HepG2 (cell line): ENCODE data around the gene BAZ2A. TPM values are rescaled to one million over a fixed set of nuclear protein-coding genes. Genes with fewer than 3 reads are reported as not detected.
A peak's percentile ranks its signal among the peaks of the same experiment; 100 is the strongest.

ENCODE experiments used
- ATAC-seq: fragments of 200-7000 bp; cut with Tn5 transposase; 3 replicates; pipeline ENCODE4 v1.9.1; 2020; ENCODE audit warnings: mild to moderate bottlenecking, moderate library complexity
- BruUV-seq: library from RNA; stranded (reverse); fragments of 400-500 nt; replicated peaks from 2 replicates; lab custom pipeline; 2021; lab: Mats Ljungman, UMichigan
- CTCF ChIA-PET: fragments of 300-600 bp; formaldehyde crosslinking; extraction: SDS; loops from one replicate; lab custom pipeline; 2021; ENCODE audit warnings: low total read pairs, inconsistent platforms, low intra/inter-chr PET ratio; lab: Yijun Ruan, JAX
- POLR2A ChIA-PET: fragments of 350-600 bp; sonication (Branson Sonifier 250); formaldehyde crosslinking; loops from one replicate; lab custom pipeline; 2020; ENCODE audit warnings: antibody characterized with exemption, inconsistent platforms; lab: Yijun Ruan, JAX
- DNase-seq: peaks from one replicate; pipeline ENCODE4 v3.0.0-alpha.2; 2015; ENCODE audit warnings: low spot score
- FAIRE-seq: peaks from 3 replicates; lab custom pipeline; 2011; peaks lifted over from hg19 to GRCh38; lab: Jason Lieb, UNC
- H2AFZ ChIP-seq: one replicate; pipeline ENCODE4 v1.6.1; 2011; ENCODE audit warnings: low read length, inconsistent platforms
- H3K27ac ChIP-seq: fragments of 300-600 bp; 3 replicates; pipeline ENCODE4 v1.8.0; 2011; ENCODE audit warnings: mixed run types, mild to moderate bottlenecking, mixed read lengths, low read length, inconsistent platforms; ENCODE audit not compliant: insufficient read depth; ENCODE audit errors: extremely low read length
- H3K27me3 ChIP-seq, 2 experiments: fragments of 200-600 bp in 1 of 2; 2 replicates in 1 of 2; 3 replicates in 1 of 2; pipeline versions ENCODE4 v1.6.0 to v1.8.0; 2011; ENCODE audit warnings: low read length in 2 of 2, mild to moderate bottlenecking in 2 of 2, moderate library complexity in 2 of 2, inconsistent platforms in 1 of 2; ENCODE audit not compliant: insufficient read depth in 2 of 2, control insufficient read depth in 1 of 2
- H3K36me3 ChIP-seq, 2 experiments: fragments of 200-600 bp in 1 of 2; replicated peaks in 1 of 2; 2 replicates in 1 of 2; 3 replicates in 1 of 2; pipeline versions ENCODE4 v1.5.1 to v1.8.0; 2011; ENCODE audit warnings: low read length in 2 of 2, inconsistent platforms in 1 of 2; ENCODE audit not compliant: insufficient read depth in 2 of 2, control insufficient read depth in 1 of 2
- H3K4me1 ChIP-seq: 2 replicates; pipeline ENCODE4 v1.5.1; 2012; ENCODE audit warnings: low read length, inconsistent platforms; ENCODE audit not compliant: insufficient read depth
- H3K4me2 ChIP-seq: 2 replicates; pipeline ENCODE4 v1.6.0; 2011; ENCODE audit warnings: low read depth, low read length, inconsistent platforms
- H3K4me3 ChIP-seq, 3 experiments: fragments of 200-600 bp in 1 of 3; sonication (generic), shearing (Covaris generic) in 1 of 3; replicated peaks in 1 of 3; 2 replicates each; pipeline ENCODE4 v1.5.1; 2011 to 2016; ENCODE audit warnings: low read length in 3 of 3, inconsistent platforms in 2 of 3, low read depth in 2 of 3, mild to moderate bottlenecking in 2 of 3, control low read depth in 1 of 3, mixed read lengths in 1 of 3; ENCODE audit not compliant: insufficient read depth in 1 of 3
- H3K79me2 ChIP-seq: one replicate; pipeline ENCODE4 v1.6.1; 2011; ENCODE audit warnings: low read length, inconsistent platforms; ENCODE audit not compliant: insufficient read depth
- H3K9ac ChIP-seq: 2 replicates; pipeline ENCODE4 v1.6.0; 2011; ENCODE audit warnings: mild to moderate bottlenecking, low read depth, low read length, inconsistent platforms; ENCODE audit not compliant: insufficient read depth
- H3K9me3 ChIP-seq: 2 replicates; pipeline ENCODE4 v1.5.1; 2012; ENCODE audit warnings: mild to moderate bottlenecking, low read length
- H4K20me1 ChIP-seq: 2 replicates; pipeline ENCODE4 v1.6.0; 2011; ENCODE audit warnings: inconsistent platforms, mild to moderate bottlenecking, low read length, moderate library complexity; ENCODE audit not compliant: insufficient read depth
- CTCF ChIP-seq: sonication (generic); formaldehyde crosslinking; IDR thresholded peaks from 2 replicates; pipeline ENCODE4 v1.5.0; 2020; ENCODE audit warnings: mild to moderate bottlenecking, missing genetic modification reagents, moderate library complexity
- FOXO1 ChIP-seq: sonication (generic); formaldehyde crosslinking; IDR thresholded peaks from 2 replicates; pipeline ENCODE4 v1.4.0; 2020; ENCODE audit warnings: missing genetic modification reagents
- MAFK ChIP-seq, 2 experiments: IDR thresholded peaks in 1 of 2; conservative IDR thresholded peaks in 1 of 2; 2 replicates each; pipeline ENCODE4 v1.6.1; 2011; ENCODE audit warnings: improper control_type of control experiment in 2 of 2, low read length in 2 of 2
- MBNL3 ChIP-seq: fragments of 250-450 bp; sonication (Bioruptor Pico); conservative IDR thresholded peaks from 2 replicates; pipeline ENCODE4 v1.8.0; 2022; ENCODE audit warnings: mild to moderate bottlenecking, inconsistent platforms
- NFIC ChIP-seq: IDR thresholded peaks from 2 replicates; pipeline ENCODE4 v1.6.1; 2012; ENCODE audit warnings: mild to moderate bottlenecking, low read length, inconsistent platforms
- NKX3-1 ChIP-seq: sonication (generic); formaldehyde crosslinking; IDR thresholded peaks from 2 replicates; pipeline ENCODE4 v1.5.0; 2020; ENCODE audit warnings: missing genetic modification reagents
- NR2C2 ChIP-seq: sonication (generic); formaldehyde crosslinking; IDR thresholded peaks from 2 replicates; pipeline ENCODE4 v1.4.0; 2020; ENCODE audit warnings: missing genetic modification reagents, mild to moderate bottlenecking, moderate library complexity, borderline replicate concordance
- NR2F6 ChIP-seq, 2 experiments: IDR thresholded peaks; 2 replicates each; pipeline ENCODE4 v1.6.1; 2016; ENCODE audit warnings: antibody characterized with exemption in 1 of 2, mild to moderate bottlenecking in 1 of 2
- SKI ChIP-seq: fragments of 450-650 bp; IDR thresholded peaks from one replicate; pipeline ENCODE4 v1.6.1; 2018; ENCODE audit warnings: mild to moderate bottlenecking; ENCODE audit not compliant: partially characterized antibody
- ZNF557 ChIP-seq: sonication (generic); formaldehyde crosslinking; IDR thresholded peaks from 2 replicates; pipeline ENCODE4 v1.4.0; 2020; ENCODE audit warnings: missing genetic modification reagents
- ZNF614 ChIP-seq: IDR thresholded peaks from 2 replicates; pipeline ENCODE4 v1.6.1; 2018; ENCODE audit warnings: missing biosample characterization, missing genetic modification reagents, inconsistent platforms, borderline replicate concordance
- ZNF782 ChIP-seq: sonication (generic); formaldehyde crosslinking; IDR thresholded peaks from 2 replicates; pipeline ENCODE4 v1.4.0; 2020; ENCODE audit warnings: missing genetic modification reagents, mild to moderate bottlenecking, borderline replicate concordance
- WGBS: methylation state at CpG from one replicate; pipeline ENCODE4 v1.1.6; 2017; ENCODE audit warnings: low lambda C conversion rate; 5-methylcytosine and 5-hydroxymethylcytosine counted together
- in situ Hi-C: cut with HindIII; loops from 2 replicates; pipeline ENCODE4 v1.10.0; 2017; ENCODE audit warnings: low pct_unique_long_range_greater_than_20kb; ENCODE audit not compliant: extremely low pct_ligation_motif_present
- intact Hi-C: fragments of 100-400 bp; cut with micrococcal nuclease; formaldehyde crosslinking; loops from one replicate; pipeline ENCODE4 v1.10.0; 2022; ENCODE audit not compliant: unreplicated experiment
- polyA plus RNA-seq, 8 experiments: library from polyadenylated mRNA; depleted of rRNA in 3 of 8; stranded (reverse) in 7 of 8; unstranded in 1 of 8; fragments of >200 nt; fragmentation: Illumina TruSeq in 4 of 8; extraction: Trizol in 4 of 8; gene quantifications; 2 replicates each; pipeline versions ENCODE4 v1.2.1 to v1.2.3, GENCODE V29; 2011 to 2016; ENCODE audit warnings: low read depth in 4 of 8, missing spikeins in 1 of 8, mixed read lengths in 1 of 8; ENCODE audit not compliant: insufficient read depth in 1 of 8
- total RNA-seq, 5 experiments: library from RNA; depleted of rRNA; stranded (reverse); fragments of >200 nt; fragmentation: Illumina TruSeq; extraction: Trizol; gene quantifications; 2 replicates each; pipeline ENCODE4 v1.2.3, GENCODE V29; 2016; ENCODE audit warnings: low read depth in 1 of 5
- TF ChIP-seq, protein P1 (sequence below): sonication (generic); formaldehyde crosslinking; IDR thresholded peaks from 2 replicates; pipeline ENCODE4 v1.5.1; 2020; ENCODE audit warnings: missing genetic modification reagents, mild to moderate bottlenecking, borderline replicate concordance

BAZ2A gene
- total and polyA plus RNA-seq, 2 of the 13 experiments (the other 11 are each of a cell fraction or from before 2014, with no cell fraction given) = 21.8 to 73.5 TPM

DNA sequence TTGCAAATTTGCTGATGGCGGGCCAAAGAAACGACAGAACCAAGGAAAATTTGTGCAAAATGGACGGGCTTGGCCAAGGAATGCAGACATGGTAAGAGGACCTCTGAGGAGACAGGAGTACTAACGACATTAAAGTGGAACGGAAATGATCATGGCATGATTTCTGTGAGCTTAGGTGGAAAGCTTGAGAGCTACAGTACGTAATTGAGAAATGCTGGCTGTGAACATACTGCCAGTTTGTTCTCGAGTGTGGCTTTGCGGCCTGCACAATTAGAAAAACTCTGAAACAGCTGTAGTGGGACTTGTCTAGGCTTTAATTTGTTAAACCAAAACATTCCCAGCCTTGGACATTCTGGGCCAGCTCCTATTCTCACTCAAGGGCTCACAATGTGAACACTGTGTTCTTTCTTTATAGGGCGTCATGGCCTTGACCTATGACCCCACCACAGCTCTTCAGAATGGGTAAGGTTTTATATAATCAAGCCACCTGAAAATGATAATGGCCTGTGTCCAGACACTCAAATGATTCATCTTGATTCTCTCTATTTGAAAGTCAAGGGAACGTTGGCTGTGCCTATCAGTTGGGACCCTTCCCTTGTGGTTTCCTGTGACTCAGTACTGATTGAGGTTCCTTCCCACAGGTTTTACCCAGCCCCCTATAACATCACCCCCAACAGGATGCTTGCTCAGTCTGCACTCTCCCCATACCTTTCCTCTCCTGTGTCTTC lies 48.5 kb downstream of the BAZ2A start:
- peak; percentile 43; the same call in 2 of the 3 replicates for ATAC-seq
- Histone ChIP-seq H3K9me3 (no peaks in the 10 kb centered on the region), H3K9ac (no peak overlapping the region), H3K27ac (no peak overlapping the region), H3K27me3 (no peaks in the 10 kb centered on the region), H3K79me2 (no peaks in the 10 kb centered on the region), H2AFZ (no peak overlapping the region), H3K36me3 (no peaks in the 10 kb centered on the region), H3K4me3 (no peak overlapping the region), H3K4me1 (peaks cover 14% of the 10 kb centered on the region), H3K4me2 (no peak overlapping the region), H4K20me1 (no peaks in the 10 kb centered on the region)
- FAIRE-seq = no peak
- 68% methylated on average over 9 of the region's 10 CpGs for WGBS
- in situ Hi-C loops (no loop called here), intact Hi-C loops (no loop called here)
- CTCF ChIA-PET = no interaction called here
- DNase-seq = peak; percentile 54
- BruUV-seq = no TSS peak
- POLR2A ChIA-PET = no interaction called here
- no peak for TF ChIP-seq ZNF782
- no peak for TF ChIP-seq ZNF614 (CRISPR knock-in tag)
- 0 out of 2 replicates have a peak, but pooled peaks have one; percentile 16 for TF ChIP-seq NR2C2 (CRISPR knock-in tag)
- TF ChIP-seq MAFK (conservative IDR thresholded peaks at IDR 0.05 in 1 of 2, IDR thresholded peaks at IDR 0.05 in 1 of 2; ENCODE audit: low read length in 2 of 2) = peak in 1 of 2 experiments; percentile 31; a peak in 2 of 4 replicates
- peak; percentile 58 for TF ChIP-seq NR2F6 (IDR thresholded peaks at IDR 0.05)
- peak; percentile 27; the same call in 1 of the 2 replicates for TF ChIP-seq NR2F6 (CRISPR knock-in tag; IDR thresholded peaks at IDR 0.05)

- Histone ChIP-seq H3K9ac (no peak overlapping the region), H4K20me1 (no peaks in the 10 kb centered on the region), H3K4me1 (peaks cover 14% of the 10 kb centered on the region), H3K36me3 (no peaks in the 10 kb centered on the region), H2AFZ (no peak overlapping the region), H3K4me2 (no peak overlapping the region), H3K27me3 (no peaks in the 10 kb centered on the region), H3K9me3 (no peaks in the 10 kb centered on the region), H3K4me3 (no peak overlapping the region), H3K27ac (no peak overlapping the region), H3K79me2 (no peaks in the 10 kb centered on the region)
- FAIRE-seq = no peak
- no peak for DNase-seq
- WGBS = 88% methylated on average over 10 of the region's 10 CpGs
- intact Hi-C loops = no loop called here
- BruUV-seq = no TSS peak
- in situ Hi-C loops = loop anchor here (10.0 kb wide), 1 partner anchor 64 kb away; no protein-coding TSS in a partner anchor
- no peak for ATAC-seq
- CTCF ChIA-PET = no interaction called here
- POLR2A ChIA-PET = no interaction called here
- TF ChIP-seq CTCF (CRISPR knock-in tag) = no peak
- TF ChIP-seq NKX3-1 (CRISPR knock-in tag) = no peak
- TF ChIP-seq ZNF557 (CRISPR knock-in tag) = no peak
- TF ChIP-seq SKI = no peak
- TF ChIP-seq, protein P1, sequence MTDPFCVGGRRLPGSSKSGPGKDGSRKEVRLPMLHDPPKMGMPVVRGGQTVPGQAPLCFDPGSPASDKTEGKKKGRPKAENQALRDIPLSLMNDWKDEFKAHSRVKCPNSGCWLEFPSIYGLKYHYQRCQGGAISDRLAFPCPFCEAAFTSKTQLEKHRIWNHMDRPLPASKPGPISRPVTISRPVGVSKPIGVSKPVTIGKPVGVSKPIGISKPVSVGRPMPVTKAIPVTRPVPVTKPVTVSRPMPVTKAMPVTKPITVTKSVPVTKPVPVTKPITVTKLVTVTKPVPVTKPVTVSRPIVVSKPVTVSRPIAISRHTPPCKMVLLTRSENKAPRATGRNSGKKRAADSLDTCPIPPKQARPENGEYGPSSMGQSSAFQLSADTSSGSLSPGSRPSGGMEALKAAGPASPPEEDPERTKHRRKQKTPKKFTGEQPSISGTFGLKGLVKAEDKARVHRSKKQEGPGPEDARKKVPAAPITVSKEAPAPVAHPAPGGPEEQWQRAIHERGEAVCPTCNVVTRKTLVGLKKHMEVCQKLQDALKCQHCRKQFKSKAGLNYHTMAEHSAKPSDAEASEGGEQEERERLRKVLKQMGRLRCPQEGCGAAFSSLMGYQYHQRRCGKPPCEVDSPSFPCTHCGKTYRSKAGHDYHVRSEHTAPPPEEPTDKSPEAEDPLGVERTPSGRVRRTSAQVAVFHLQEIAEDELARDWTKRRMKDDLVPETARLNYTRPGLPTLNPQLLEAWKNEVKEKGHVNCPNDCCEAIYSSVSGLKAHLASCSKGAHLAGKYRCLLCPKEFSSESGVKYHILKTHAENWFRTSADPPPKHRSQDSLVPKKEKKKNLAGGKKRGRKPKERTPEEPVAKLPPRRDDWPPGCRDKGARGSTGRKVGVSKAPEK (CRISPR knock-in tag) = no peak
- TF ChIP-seq MBNL3 = no peak
- TF ChIP-seq FOXO1 (CRISPR knock-in tag) = no peak
- TF ChIP-seq NFIC = no peak
Measured at GRCh38 chr12:56578983-56579546, 51.1 kb downstream of the BAZ2A start.
